ENCODE data around the gene SSH3.

- TF ChIP-seq CTCF (IDR thresholded peaks at IDR 0.05; ENCODE audit: low read depth, low read length) (no peak), POLR2A (IDR thresholded peaks at IDR 0.05; ENCODE audit: extremely low read depth, insufficient read length) (no peak), MYC (IDR thresholded peaks at IDR 0.05; ENCODE audit: low read depth, low read length) (no peak)
These were observed 3.6 kb downstream of the SSH3 start for GRCh38 chr11:67306769-67307544.

Data from NB4 (cell line).